RPMI8226 (cell line): ENCODE measurements around the gene MAN1A2.
A peak's percentile ranks its signal among the peaks of the same experiment; 100 is the strongest.

Source experiments
- DNase-seq: peaks from one replicate; pipeline ENCODE4 v3.0.0-alpha.2; 2015

The MAN1A2 gene

GRCh38 chr1:117562581-117563491 is 195.6 kb downstream of the MAN1A2 start:
- no peak for DNase-seq

- DNase-seq: no peak
These were observed 196.2 kb downstream of the MAN1A2 start for GRCh38 chr1:117563492-117563875.

- DNase-seq: no peak
These were observed 197.2 kb downstream of the MAN1A2 start for GRCh38 chr1:117564227-117565075.

GRCh38 chr1:117565076-117565556 is 197.9 kb downstream of the MAN1A2 start:
- no peak for DNase-seq

GRCh38 chr1:117565745-117566455 is 198.7 kb downstream of the MAN1A2 start:
- DNase-seq: no peak

GRCh38 chr1:117566556-117566955 is 199.3 kb downstream of the MAN1A2 start:
- DNase-seq: no peak

- DNase-seq: no peak
These were observed 200.2 kb downstream of the MAN1A2 start for GRCh38 chr1:117567435-117567834.

- no peak for DNase-seq
These were observed 200.7 kb downstream of the MAN1A2 start for GRCh38 chr1:117567976-117568375.

GRCh38 chr1:117568999-117569398 is 201.8 kb downstream of the MAN1A2 start:
- DNase-seq: no peak

GRCh38 chr1:117569856-117570255 is 202.6 kb downstream of the MAN1A2 start:
- DNase-seq: no peak

- peak; percentile 58 for DNase-seq
These were observed 203.8 kb downstream of the MAN1A2 start for GRCh38 chr1:117570988-117571409.

GRCh38 chr1:117571496-117571895 is 204.2 kb downstream of the MAN1A2 start:
- DNase-seq: no peak

GRCh38 chr1:117572546-117572945 is 205.3 kb downstream of the MAN1A2 start:
- peak; percentile 40 for DNase-seq

- DNase-seq: no peak
These were observed 206.3 kb downstream of the MAN1A2 start for GRCh38 chr1:117573386-117574023.

GRCh38 chr1:117574161-117574835 is 207.0 kb downstream of the MAN1A2 start:
- DNase-seq: no peak

GRCh38 chr1:117575586-117576225 is 208.5 kb downstream of the MAN1A2 start:
- DNase-seq: no peak

- no peak for DNase-seq
These were observed 209.0 kb downstream of the MAN1A2 start for GRCh38 chr1:117576236-117576635.

GRCh38 chr1:117577191-117577885 is 210.1 kb downstream of the MAN1A2 start:
- no peak for DNase-seq

- DNase-seq: no peak
These were observed 211.2 kb downstream of the MAN1A2 start for GRCh38 chr1:117578466-117578865.
